Putamen (tissue), 1 donor: ENCODE measurements around the gene RPTOR.
"Not testable (repeated sequence)": the region's sequence is repeated elsewhere in the genome, so short reads cannot be mapped to it uniquely, and the experiment has no call there.

ENCODE experiments used
- DNase-seq: peaks from one replicate; pipeline ENCODE4 v3.0.0-alpha.2; 2016; ENCODE audit warnings: low spot score

RPTOR gene

DNA sequence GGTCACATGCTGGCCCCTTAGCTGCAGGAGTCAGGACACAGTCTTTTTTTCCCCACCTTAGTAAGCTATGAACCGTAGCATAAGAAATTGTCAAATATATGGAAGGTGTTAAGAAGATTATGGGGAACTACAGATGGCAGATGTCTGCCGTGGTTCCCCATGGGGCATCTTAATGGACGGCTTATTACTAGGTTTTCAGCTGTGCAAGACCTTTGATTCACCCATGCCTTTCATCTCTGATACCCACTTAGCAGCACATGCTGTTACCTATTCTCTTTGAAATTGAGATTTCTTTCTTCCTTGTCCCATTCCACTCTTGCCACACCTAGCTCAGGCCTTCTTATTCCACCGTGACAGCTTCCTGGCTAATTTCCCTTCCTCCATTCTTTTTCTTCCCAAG, 70.7 kb downstream of the RPTOR start:
- DNase-seq = no peak

DNA sequence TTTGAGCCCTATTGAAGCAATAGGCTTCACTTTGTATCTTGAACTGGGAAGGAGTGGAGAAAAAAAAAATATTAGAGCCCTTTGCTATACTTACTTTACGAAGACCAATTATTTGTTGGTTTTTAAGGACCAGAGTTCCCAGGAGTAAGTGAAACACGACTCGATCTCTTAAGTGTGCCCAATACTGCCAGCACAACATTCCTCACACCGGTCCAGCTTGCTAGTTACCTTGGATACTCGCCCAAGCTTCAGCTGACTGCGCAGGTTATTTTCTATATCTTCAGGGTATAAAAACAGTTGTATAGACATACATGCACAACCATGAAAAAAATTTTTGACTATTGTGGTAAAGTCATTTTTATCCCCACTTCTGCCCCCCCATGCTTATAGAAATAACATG, 72.1 kb downstream of the RPTOR start:
- no peak for DNase-seq

DNA sequence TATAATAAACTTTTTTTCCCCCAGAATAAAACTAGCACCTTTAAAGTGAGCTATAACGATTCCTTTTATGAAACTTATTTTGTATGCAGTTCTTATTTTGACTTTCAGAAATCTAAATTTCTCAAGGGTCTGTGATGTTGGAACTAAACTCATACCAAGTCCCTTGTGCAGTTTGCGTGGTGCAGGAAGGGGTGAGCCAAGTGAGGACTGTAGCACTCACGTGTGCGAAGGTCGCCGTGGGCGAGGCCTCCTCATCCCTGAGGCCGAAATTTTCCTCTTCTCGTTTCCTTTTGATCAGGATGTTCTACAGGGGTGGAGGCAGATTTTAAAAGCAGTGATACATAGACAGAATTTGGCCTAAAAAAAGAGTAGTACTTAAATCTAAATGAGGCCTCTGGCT, 73.7 kb downstream of the RPTOR start:
- DNase-seq = no peak

DNA sequence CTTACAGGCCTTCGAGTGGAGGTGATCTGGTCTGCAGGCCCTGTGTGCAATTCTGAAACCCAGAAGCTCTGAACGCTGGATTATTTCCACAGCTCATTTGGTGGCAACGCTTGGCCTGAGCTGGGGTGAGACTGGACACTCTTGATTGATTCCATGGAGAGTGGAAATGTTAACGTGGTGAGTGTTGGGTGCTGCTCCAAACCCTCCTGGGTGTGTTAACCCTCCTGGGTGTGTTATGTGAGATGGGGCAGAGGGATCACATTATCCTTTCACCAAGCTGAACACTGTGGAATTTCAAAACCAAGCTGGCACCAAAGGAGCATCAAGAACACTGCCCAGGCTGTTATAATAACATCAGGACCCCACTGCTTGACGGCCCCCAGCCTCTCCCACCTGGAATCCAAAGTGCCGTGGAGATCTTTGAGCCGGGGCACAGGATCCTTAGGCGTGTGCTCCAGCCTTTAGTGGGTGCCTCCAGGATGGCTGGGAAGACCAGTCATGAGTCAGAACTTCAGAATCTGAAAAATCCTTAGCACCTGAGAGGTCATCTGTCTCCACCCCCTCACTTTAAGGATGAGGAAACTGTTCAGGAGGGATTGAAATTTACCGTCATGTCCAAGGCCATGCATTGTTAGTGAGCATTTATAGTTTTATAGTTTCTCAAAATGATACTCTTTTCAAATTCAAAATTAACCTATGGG, 75.0 kb downstream of the RPTOR start:
- no peak for DNase-seq

DNA sequence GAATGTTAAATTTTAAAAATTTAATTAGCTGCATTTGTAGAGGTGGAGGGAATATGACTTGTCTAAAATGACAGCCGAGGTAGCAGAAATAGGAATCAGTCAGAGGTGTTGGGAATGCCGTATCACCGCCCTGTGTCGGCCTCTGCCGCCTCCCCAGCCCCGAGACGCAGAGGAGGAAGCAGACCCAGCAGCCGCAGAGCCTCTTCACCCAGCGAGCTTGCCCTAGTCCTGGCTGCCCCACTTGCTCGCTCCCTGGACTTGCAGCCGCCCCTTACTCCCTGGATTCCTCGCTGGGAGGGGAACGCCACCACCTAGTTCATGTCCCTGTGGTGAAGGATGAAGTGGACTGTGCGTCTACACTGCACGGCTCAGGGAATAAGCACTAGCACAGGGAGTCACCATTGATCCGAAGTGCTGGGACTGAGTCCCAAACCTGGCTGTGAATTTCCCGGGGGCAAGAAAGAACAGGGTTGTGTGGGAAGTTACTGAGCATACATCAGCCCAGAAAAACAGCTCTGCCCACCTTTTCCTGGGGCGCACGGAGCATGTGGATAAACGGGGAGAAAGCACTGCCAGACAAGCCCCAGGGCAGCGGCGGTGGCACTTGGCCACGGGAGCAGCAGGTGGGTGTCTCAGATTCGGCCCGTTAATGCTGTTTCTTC, 76.8 kb downstream of the RPTOR start:
- no peak for DNase-seq

DNA sequence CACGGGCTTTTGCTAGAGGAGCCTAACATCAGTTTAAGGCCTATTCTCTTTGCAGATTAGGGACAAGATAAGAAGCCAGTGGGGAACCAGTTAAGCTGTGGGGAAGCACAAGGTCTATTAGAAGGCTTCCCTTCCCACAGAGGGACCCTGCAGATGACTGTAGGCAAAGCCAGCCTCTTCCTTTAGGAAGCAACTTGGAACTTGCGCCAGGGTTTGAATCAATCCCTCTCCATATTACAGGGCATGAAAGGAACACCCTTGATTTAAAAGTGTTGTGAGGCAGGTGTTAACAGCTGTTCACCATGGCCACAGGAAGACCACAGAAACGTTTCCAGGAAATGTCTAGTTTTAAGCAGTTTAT, 77.3 kb downstream of the RPTOR start:
- no peak for DNase-seq

DNA sequence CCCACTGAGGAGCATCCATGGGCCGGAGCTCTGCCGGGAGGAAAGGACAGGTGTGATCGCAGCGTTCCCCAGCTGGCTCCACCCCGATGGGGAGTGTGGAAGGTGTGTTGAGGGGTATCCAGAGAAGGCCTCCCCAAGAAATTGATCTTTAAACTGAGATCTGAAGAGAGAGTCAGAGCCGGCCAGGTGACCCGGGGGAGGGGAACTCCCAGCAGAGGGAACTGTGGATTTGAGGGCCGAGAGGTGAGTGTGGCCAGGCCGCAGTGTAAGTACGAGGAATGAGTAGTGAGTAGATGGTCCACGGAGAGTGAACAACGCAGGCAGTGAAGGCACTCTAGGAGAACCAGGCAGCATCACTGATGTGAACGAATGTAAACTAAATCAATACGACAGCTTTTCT, 80.2 kb downstream of the RPTOR start:
- no peak for DNase-seq

DNA sequence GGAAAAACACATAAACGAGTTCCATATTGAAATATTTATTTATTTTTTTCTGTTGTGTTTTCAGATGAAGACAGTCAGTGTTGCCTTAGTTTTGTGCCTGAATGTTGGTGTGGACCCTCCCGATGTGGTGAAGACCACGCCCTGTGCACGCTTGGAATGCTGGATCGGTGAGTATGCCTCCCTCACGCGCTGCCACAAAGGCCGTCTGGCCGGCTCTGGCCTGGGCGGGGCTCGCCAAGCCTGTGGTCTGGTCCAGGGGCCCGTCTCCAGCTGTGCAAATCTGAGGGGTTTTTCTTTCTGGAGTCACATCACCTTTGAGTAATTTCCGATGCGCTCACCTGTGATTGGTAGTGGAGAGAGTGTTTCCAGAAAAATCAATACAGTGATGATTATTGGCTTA, 81.0 kb downstream of the RPTOR start:
- no peak for DNase-seq

DNA sequence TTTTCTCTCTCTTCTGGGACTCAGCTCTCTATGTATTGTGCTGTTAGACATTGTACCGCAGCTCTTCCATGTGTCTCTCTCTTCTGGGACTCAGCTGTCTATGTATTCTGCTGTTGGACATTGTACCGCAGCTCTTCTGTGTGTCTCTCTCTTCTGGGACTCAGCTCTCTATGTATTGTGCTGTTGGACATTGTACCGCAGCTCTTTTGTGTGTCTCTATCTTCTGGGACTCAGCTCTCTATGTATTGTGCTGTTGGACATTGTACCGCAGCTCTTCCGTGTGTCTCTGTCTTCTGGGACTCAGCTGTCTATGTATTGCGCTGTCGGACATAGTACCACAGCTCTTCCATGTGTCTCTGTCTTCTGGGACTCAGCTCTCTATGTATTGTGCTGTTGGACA, 84.2 kb downstream of the RPTOR start:
- not testable (repeated sequence) for DNase-seq

DNA sequence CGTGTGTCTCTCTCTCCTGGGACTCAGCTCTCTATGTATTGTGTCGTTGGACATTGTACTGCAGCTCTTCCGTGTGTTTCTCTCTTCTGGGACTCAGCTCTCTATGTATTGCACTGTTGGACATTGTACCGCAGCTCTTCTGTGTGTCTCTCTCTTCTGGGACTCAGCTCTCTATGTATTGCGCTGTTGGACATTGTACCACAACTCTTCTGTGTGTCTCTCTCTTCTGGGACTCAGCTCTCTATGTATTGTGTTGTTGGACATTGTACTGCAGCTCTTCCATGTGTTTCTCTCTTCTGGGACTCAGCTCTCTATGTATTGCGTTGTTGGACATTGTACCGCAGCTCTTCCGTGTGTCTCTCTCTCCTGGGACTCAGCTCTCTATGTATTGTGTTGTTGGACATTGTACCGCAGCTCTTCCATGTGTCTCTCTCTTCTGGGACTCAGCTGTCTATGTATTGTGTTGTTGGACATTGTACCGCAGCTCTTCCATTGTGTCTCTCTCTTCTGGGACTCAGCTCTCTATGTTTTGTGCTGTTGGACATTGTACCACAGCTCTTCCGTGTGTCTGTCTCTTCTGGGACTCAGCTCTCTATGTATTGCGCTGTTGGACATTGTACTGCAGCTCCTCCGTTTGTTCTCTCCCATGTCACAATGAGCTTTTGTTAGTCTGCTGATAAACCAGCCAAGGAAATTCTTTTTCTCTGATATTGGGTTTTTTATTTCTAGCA, 84.8 kb downstream of the RPTOR start:
- DNase-seq = no peak

DNA sequence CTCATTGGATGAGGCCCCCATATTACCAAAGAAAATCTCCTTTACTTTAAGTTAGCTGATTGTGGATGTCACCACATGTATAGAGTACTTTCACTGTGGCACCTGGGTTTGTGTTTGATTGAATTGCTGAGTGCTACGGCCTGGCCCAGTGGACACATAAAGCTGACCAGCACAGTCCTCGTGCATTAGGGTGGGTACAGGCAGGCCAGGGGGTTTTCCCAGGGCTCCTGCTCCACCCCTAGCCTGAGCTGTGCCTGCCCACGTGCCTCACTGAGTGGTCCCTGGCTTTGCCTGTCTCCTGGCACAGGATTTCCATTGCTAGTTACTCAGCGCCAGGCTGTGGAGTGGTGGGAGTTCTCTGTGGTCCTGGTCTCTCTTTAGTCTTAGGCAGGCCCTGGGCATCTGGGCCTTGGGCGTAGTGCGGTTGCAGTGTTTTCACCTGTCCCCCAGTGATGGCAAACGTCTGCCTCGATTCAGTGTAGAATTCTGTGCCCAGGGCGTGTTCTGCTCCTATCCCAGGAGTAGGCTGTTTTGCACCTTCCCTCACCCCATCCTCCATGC, 86.0 kb downstream of the RPTOR start:
- no peak for DNase-seq

DNA sequence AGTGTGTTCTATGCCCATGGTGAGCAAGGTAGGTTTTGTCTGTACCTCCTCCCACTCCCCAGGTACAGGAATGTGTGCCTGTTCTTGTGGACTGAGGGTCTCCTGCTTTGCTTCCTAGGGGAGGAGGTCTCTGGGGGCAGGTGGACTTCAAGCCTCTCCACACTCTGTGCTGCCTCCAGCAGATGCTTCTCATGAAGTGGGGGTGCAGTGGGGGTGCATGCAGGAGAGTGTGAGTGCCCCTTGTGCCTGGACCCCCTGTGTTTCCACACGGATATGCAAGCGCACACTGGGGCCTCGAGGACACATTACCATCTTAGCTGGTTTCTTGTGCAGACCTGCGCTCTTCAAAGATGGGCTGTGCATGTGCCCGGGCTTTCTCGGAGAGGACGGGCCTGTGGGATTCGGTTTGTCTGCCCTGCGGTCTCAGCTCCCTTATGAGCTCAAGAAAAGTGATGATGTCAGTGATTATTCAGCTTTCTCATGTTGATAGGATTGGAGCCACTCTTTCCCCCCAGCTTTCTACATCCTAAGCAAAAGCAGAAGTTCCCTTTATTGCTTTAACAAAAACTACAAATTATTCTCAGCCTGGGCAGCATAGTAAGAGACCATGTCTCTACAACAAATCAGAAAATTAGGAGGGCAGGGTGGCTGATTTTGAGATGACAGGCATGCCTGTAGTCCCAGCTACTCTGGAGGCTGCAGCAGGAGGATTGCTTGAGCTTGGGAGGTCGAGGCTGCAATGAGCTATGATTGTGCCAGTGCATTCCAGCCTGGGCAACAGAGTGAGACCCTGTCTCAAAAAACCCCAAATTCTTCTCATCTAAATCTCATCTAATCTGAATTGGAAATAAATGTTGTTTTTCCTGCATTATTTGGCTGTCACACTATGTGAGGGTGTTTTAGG, 86.8 kb downstream of the RPTOR start:
- DNase-seq = no peak

DNA sequence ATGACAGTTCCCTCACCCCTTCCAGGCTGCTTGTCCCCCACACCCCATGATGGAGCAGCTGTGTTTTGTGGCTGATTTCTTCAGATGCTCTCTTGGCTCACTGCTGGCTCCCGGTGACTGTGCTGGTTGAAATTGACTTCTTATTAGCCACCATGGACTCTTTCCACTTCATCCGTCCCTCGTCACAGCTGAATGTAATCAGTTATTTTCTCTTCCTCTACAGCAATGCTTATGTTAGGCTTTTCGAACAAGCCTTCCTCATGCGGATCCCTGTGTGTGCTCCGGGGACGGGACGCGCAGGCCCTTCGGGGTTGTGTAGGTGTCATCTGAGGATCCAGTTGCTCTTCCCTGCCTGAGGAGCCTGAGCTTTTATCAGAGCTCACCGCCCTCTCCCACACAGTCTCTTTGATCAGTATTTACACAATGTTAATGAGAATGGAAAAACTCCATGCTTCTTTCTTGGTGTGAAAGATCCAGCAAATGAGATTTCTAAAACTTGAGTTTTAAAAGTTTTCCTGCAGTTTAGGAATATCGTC, 87.5 kb downstream of the RPTOR start:
- DNase-seq = no peak

DNA sequence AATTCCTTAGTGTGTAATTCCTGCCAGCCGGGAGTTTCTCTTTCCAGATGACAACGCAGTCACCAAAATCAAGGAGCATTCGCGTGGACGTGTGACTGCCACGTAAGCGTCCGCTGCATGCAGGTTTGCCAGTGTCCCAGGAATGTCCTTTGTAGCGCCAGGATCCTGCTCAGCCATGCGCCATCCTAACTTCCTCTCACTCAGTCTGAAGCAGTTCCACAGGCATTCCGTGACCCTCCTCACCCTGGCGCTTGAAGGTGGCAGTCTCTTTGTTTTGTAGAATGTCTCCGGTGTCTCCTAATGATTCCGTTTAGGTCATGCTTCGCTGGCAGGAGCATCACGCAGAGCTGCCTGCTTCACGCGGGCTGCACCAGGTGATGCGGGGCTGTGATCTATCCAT, 88.6 kb downstream of the RPTOR start:
- no peak for DNase-seq

DNA sequence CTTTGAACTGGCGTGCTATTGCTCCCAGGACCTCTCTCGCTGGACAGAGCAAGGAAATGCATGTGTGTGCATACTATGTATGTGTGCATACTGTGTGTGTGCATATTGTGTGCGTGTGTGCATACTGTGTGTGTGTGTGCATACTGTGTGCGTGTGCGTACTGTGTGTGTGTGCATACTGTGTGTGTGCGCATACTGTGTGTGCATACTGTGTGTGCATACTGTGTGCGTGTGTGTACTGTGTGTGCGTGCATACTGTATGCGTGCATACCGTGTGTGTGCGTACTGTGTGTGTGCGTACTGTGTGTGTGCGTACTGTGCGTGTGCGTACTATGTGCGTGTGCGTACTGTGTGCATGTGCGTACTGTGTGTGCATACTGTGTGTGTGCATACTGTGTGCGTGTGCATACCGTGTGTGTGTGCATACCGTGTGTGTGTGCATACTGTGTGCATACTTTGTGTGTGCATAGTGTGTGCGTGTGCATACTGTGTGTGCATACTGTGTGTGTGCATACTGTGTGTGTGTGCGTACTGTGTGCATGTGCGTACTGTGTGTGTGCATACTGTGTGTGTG, 89.4 kb downstream of the RPTOR start:
- no peak for DNase-seq

DNA sequence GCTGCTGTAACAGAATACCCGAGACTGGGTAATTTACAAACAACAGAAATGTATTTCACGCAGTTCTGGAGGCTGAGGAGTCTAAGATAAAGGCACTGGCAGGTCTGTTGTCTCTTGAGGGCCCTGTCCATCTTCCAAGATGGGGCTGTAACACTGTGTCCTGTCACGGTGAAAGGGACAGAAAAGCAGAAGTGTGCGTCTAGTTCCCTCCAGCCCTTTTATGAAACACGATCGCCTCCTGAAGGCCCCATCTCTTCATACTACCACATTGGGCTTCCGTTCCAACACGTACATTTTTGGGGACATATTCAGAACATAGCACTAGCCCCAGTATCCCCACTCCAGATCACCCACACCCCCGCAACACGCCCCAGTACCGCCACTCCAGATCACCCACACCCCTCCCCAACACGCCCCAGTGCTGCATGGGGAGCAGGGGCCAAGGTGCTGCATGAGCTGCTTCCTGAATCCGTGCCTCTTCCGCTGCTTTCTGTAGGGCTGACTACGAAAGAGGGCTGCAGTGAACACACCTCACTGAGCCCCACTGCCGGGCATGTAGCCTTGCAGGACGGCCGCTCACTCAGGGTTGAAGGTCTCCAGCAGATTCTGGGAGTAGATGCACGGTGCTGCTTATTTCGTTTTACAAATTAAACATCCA, 91.9 kb downstream of the RPTOR start:
- no peak for DNase-seq

DNA sequence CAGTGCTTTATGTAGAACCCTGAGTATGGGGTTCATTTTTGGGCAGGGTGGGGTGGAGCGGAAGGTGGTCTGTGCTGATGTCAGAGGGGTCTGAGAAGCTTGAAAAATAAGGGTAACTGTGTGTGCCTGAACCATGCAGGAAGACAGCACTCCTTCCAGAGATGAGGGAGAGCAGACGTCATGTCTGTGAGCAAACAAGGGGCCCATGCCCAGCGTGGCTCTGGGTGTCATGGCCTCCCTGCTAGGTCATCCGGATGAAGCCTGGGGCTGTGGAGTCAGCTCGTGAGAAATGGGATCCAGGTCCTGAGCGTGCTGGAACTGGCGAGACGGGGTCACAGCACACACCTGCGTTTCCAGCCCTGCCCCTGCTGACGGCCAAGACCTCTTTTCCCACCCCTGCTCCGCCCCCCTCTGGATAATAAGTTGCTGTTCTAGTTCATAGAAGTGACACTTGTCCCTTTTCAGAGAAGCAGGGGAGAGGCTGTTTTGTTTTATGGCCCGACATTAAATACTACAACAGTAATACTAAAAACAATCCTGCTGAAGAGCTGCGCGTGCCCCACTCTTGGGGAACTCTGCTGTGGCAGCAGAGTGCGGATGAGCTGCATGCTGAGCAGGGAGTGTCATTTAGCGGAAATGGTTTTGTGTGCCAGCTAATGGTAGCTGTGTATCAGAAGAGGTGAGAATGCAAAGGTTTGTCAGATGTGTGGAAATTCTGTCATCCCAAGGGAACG, 92.6 kb downstream of the RPTOR start:
- DNase-seq = no peak

DNA sequence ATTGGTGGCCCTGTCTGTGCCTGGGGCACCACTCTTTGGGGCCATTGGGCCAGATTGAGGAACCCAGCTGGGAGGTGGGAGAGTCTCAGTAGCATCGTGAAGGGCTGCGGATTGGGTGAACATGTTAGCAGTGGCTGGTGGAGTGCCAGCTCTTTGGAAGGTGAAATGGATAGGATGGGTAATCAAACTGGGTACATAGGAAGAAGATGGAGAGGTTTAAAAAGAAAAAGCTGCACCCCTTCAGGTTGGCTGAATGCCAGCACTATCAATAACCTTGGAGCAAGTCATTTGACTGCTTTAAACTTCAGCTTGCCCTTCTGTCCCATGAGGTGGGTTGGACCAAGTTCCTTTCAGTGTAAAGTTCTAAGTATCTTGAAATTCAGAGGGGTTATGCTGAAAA, 95.0 kb downstream of the RPTOR start:
- DNase-seq = no peak

DNA sequence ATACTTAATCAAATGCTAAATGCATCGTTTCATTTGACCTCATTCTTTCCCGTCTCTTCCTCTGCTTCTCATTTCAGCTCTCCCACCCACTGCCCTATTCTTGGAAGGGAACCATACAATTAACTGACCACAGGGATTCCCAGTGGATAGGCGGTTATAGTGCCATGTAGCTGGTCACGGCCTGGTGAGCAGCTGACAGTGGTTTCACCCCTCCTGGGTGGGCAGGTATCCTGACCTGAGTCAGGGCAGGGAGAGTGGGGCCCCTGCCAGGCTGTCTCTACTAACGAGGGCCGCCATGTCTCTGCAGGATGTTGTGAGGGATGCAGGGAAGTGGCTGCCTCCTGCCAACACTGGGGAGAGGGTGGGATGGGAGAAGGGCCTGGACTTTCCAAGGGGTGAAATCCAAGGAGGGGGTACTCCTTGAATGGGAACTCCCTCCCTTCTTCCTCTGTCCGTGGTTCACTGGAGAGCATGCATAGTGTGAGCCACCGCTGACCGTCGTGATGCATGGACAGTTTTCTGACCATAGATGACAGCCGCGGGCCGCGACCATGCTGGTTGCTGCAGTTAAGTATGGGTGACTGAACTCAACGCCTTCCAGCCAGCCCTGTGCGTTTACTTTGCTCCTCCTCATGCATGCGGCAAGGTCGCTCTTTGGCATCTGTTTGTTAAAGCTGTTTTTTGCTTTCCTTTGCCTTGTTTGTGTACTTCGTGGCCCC, 95.9 kb downstream of the RPTOR start:
- DNase-seq = no peak
